AG10803 (cell line): ENCODE data around the gene FEZF2.

Experiments used
- DNase-seq: peaks from one replicate; pipeline ENCODE4 v3.0.0; 2010; ENCODE audit warnings: low read depth
- H3K4me3 ChIP-seq: 2 replicates; pipeline ENCODE4 v1.5.1; 2011; ENCODE audit warnings: mild to moderate bottlenecking, low read length, control low read depth
- TF ChIP-seq, protein P1 (sequence below): conservative IDR thresholded peaks from 2 replicates; pipeline ENCODE4 v1.5.1; 2011; ENCODE audit warnings: mild to moderate bottlenecking, low read length, control low read depth, inconsistent platforms

FEZF2 gene

DNA sequence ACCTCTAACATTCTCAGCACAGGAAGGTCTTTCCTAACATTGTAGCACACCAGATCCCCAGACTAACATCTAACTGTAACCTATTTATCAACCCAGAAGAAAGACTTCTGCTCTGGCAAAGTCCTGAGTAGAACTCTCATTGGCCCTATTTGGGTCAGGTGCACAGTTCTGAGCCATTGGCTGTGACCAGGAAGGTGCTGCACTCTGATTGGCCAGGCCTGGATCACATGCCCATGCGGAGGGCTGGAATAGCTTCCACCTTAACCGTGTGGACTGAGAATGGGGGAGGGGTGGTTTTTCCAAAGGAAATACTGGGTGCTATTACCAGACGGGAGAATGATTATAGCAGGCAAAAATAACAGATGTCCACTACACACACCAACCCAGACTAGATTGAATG lies 11.5 kb downstream of the FEZF2 start:
- TF ChIP-seq, protein P1, sequence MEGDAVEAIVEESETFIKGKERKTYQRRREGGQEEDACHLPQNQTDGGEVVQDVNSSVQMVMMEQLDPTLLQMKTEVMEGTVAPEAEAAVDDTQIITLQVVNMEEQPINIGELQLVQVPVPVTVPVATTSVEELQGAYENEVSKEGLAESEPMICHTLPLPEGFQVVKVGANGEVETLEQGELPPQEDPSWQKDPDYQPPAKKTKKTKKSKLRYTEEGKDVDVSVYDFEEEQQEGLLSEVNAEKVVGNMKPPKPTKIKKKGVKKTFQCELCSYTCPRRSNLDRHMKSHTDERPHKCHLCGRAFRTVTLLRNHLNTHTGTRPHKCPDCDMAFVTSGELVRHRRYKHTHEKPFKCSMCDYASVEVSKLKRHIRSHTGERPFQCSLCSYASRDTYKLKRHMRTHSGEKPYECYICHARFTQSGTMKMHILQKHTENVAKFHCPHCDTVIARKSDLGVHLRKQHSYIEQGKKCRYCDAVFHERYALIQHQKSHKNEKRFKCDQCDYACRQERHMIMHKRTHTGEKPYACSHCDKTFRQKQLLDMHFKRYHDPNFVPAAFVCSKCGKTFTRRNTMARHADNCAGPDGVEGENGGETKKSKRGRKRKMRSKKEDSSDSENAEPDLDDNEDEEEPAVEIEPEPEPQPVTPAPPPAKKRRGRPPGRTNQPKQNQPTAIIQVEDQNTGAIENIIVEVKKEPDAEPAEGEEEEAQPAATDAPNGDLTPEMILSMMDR, result no peak
- no peak for DNase-seq
- H3K4me3 ChIP-seq, result no peak overlapping the region

DNA sequence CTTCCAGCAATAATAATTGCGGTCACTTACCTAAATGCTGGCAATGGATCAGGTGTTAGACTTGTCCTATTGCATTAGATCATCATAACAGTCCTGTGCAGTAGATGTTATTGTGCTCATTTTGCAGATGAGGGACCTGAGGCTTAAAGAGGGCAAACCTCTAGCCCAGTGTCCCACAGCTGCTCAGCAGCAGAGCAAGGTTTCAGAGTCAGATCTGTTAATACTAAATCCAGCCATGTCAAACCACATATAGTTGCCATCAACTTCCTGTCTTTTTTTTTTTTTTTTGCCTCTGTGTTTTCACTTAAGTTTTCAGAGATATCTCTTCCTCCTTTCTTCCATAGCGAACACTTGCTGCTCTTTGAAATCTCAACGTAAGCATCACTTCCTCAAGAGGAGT lies 12.1 kb downstream of the FEZF2 start:
- DNase-seq, result no peak
- TF ChIP-seq, protein P1, result no peak
- no peak overlapping the region for H3K4me3 ChIP-seq

DNA sequence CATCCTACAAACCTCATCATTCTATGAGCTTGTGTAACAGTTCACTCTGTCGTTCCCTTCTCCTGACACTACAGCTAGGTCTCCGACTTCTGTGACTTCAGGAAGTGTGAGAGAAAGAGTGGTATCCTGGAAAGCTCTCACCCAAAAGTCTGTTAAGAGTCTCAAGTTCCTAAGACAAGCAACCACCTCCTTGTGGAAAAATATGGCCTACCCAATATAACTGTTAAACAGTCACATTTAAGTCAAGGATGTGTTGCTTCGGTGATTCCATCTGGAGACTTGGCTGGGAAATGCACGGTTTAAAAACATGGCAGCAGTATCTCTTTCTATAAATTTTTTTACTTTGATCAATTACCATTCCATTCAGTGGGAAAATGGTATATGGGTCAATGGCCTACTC lies 13.8 kb downstream of the FEZF2 start:
- no peak overlapping the region for H3K4me3 ChIP-seq
- no peak for DNase-seq
- TF ChIP-seq, protein P1, result no peak

DNA sequence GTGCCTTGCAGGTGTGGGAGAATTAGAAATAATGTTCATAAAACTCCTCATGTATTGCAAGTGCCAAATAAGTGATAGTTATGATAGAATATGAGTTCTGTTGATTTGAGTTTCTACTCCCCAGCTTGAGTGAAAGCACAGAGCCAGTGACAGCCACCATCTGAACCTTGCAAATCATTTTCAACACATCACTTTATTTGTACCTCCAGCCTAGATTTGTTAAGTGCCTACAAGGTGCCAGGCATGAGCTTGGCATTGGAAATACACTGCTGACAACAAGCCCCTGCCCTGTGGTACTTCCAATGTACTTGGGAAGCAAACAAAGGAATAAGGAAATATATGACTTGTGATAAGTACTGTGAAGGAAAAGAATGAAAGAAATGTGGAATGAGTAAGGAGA lies 17.0 kb downstream of the FEZF2 start:
- TF ChIP-seq, protein P1, result no peak
- no peak for DNase-seq
- no peak overlapping the region for H3K4me3 ChIP-seq

DNA sequence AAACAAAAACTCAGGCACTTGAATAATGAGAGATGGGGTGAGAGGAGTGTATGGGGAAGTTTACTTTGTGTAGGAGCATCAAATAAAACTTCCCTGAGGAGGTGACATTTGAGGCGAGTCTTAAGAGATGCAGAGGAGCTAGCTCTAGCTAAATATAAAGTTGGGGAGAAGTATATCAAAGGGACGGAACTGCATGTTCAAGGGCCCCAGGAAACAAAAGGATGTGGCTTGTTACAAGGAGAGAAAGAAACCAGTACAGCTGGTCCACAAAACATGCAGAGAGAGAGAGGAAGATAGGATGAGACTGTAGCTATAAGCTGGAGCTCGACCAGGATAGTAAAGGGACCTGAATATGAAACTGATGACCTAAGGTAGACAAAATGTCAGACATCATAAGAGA lies 17.6 kb downstream of the FEZF2 start:
- DNase-seq, result no peak
- H3K4me3 ChIP-seq, result no peak overlapping the region
- TF ChIP-seq, protein P1, result no peak

DNA sequence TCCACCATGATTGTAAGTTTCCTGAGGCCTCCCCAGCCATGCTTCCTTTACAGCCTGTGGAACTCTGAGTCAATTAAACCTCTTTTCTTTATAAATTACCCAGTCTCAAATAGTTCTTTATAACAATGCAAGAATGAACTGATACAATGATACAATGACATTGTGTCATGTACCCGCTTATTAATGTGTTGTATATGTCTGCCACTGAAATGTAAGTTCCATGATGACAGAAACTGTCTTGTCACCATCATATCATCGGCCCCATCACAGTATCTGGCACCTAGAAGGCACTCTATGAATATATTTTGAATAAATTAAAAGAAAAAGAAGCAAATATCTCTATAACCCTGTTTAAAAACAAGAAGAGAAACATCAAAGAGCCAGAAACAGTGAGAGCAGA lies 29.6 kb downstream of the FEZF2 start:
- H3K4me3 ChIP-seq, result no peak overlapping the region
- no peak for DNase-seq
- TF ChIP-seq, protein P1, result no peak

DNA sequence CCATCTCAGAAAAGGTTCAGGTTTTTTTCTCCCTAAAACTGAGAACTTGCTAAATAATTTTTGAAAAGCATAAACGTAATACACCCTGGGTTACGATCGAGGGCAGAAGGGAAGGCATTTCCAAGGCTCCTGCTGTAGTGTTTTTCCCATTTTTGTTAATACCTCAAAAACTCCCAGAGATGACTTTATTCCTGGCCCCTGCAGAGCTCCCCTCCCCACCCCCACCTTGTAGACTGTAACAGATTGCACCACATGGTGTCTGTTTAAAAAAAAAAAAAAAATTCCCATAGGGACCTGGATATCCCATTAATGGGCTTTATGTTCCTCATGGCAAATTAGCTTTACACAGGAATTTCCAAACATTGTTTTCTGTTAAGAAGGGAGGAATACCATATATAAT lies 38.2 kb downstream of the FEZF2 start:
- TF ChIP-seq, protein P1, result no peak
- no peak for DNase-seq
- H3K4me3 ChIP-seq, result no peak overlapping the region
